ENCODE data around the gene TLN1. TPM values are rescaled to one million over a fixed set of nuclear protein-coding genes. Genes with fewer than 3 reads are reported as not detected.

Gene TLN1
- total and polyA plus RNA-seq, 2 of the 8 experiments (the other 6 are each of a cell fraction or from before 2014, with no cell fraction given), result 28.1 to 90.1 TPM

- Histone ChIP-seq H4K91ac (replicated peaks; ENCODE audit: insufficient read length, low read length) (no peak overlapping the region), H3K79me1 (ENCODE audit: low read depth, low read length) (peaks cover 2% of the 10 kb centered on the region; the same call in 1 of the 2 replicates), H3K23me2 (ENCODE audit: low read depth, low read length) (peaks cover 8% of the 10 kb centered on the region; the same call in 1 of the 2 replicates), H2BK12ac (ENCODE audit: low read depth, low read length) (no peak overlapping the region), H3K27me3 (replicated peaks in 1 of 4; ENCODE audit: control insufficient read depth in 3 of 4, extremely low read depth in 1 of 4, insufficient read depth in 3 of 4, low read length in 3 of 4) (no peaks in the 10 kb centered on the region), H3K27ac (ENCODE audit: low read depth, low read length) (no peak overlapping the region), H3K9ac (replicated peaks in 1 of 4; ENCODE audit: extremely low read depth in 1 of 4, low read depth in 3 of 4, low read length in 3 of 4) (no peak overlapping the region), H3K18ac (ENCODE audit: extremely low read depth, low read length) (no peak overlapping the region), H2BK5ac (ENCODE audit: low read depth, low read length) (no peak overlapping the region), H2BK120ac (replicated peaks; ENCODE audit: low read depth, low read length) (no peak overlapping the region), H3K23ac (ENCODE audit: insufficient read length) (no peak overlapping the region), H4K8ac (ENCODE audit: extremely low read depth, insufficient read depth, low read length) (no peak overlapping the region), H3K4me2 (ENCODE audit: insufficient read depth in 1 of 2, low read depth in 2 of 2, low read length in 2 of 2) (no peak overlapping the region), H3K36me3 (ENCODE audit: control insufficient read depth in 2 of 4, insufficient read depth in 4 of 4, low read length in 3 of 4) (peaks cover 14 to 46% (median 33%) of the 10 kb centered on the region in 4 experiments), H4K20me1 (replicated peaks in 1 of 2; ENCODE audit: control insufficient read depth in 1 of 2, insufficient read depth in 2 of 2, low read length in 2 of 2) (peaks cover 10 to 12% of the 10 kb centered on the region in 2 experiments), H3K79me2 (ENCODE audit: control insufficient read depth in 1 of 2, insufficient read depth in 2 of 2, low read length in 2 of 2) (peaks cover 0 to 21% of the 10 kb centered on the region in 2 experiments; a peak in 2 of 4 replicates), H2AK5ac (ENCODE audit: low read depth, low read length) (no peak overlapping the region), H3K56ac (replicated peaks; ENCODE audit: insufficient read length, low read depth, low read length) (no peak overlapping the region), H3K9me3 (ENCODE audit: insufficient read depth in 2 of 2, low read depth in 1 of 2, low read length in 1 of 2) (no peaks in the 10 kb centered on the region), H2BK20ac (ENCODE audit: low read length) (no peak overlapping the region), H2AFZ (ENCODE audit: low read length) (no peak overlapping the region), H3K4me3 (ENCODE audit: extremely low read depth in 1 of 4, insufficient read depth in 2 of 4, low read depth in 3 of 4, low read length in 4 of 4) (no peak overlapping the region), H3K14ac (ENCODE audit: insufficient read length) (no peak overlapping the region), H2BK15ac (ENCODE audit: low read length) (no peak overlapping the region), H3K4ac (replicated peaks; ENCODE audit: insufficient read length, low read depth, low read length) (no peak overlapping the region), H3K4me1 (replicated peaks in 1 of 4; ENCODE audit: control insufficient read depth in 3 of 4, insufficient read depth in 4 of 4, low read length in 3 of 4) (peaks cover 6 to 20% (median 9%) of the 10 kb centered on the region in 4 experiments; a peak in 6 of 7 replicates), H4K5ac (ENCODE audit: insufficient read length, low read depth, low read length) (no peak overlapping the region)
- no peak for DNase-seq (ENCODE audit: low read depth in 1 of 2, low spot score in 2 of 2)
- FAIRE-seq, result no peak
- WGBS, 2 experiments (ENCODE audit: extremely low coverage in 1 of 2, insufficient coverage in 1 of 2, insufficient read length in 1 of 2, insufficient replicate concordance in 2 of 2, low coverage in 1 of 2, low lambda C conversion rate in 2 of 2, missing lambda C conversion rate in 1 of 2), result 93% methylated on average over 13 of the region's 13 CpGs; no CpG with 5 or more reads in 1 of the 2 experiments
- ChIA-PET POLR2A (ENCODE audit: partially characterized antibody) (interaction anchor here (0.8 to 8.4 kb wide), 8 partner anchors 9 to 43 kb away, joined by 4 to 55 read pairs (median 6); partner anchors contain the start of genes ARHGEF39, CCDC107 and RMRP), CTCF (ENCODE audit: partially characterized antibody) (interaction anchor here (1.4 to 3.5 kb wide), 4 partner anchors 10 to 40 kb away, joined by 4 to 25 read pairs (median 8); no protein-coding TSS in a partner anchor)
- TF ChIP-seq SP4 (IDR thresholded peaks at IDR 0.05; ENCODE audit: low read length) (no peak), POLR2AphosphoS5 (IDR thresholded peaks at IDR 0.05; ENCODE audit: low read depth, low read length) (peak; percentile 4; the same call in 1 of the 2 replicates)
Observed at GRCh38 chr9:35685506-35685905, 46.5 kb downstream of the TLN1 start.
